Fibroblast of lung (primary cell): ENCODE data around the gene SOX1.

ENCODE experiments used
- EZH2 ChIP-seq: IDR thresholded peaks from 2 replicates; pipeline ENCODE4 v1.5.1; 2012; ENCODE audit warnings: low read length, control low read depth, mild to moderate bottlenecking; ENCODE audit errors: missing control alignments
- TF ChIP-seq, protein P1 (sequence below), 2 donors: IDR thresholded peaks in 1 of 2; conservative IDR thresholded peaks in 1 of 2; 1 replicate in 1 of 2; 2 replicates in 1 of 2; pipeline ENCODE4 v1.5.1; 2011 to 2012; ENCODE audit warnings: low read length in 2 of 2, control low read depth in 1 of 2, inconsistent platforms in 1 of 2, low read depth in 1 of 2, mild to moderate bottlenecking in 1 of 2

DNA sequence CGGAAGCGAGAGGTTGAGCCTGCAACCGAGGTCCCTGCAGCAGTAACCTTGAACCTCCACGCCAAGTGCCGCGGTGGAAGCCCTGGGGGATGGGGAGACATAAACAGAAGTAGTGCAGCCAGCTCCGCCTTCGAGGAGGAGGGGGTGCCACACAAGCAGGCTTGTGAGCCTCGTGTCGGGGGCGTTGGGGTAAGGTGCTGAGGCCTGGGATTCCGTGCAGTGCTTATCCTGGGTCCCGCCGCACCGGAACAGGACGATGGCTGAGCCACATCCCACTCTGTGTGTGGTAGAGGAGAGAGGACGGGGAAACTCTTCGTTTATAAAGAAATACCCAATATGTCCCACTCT lies 51.0 kb downstream of the SOX1 start:
- TF ChIP-seq, protein P1, sequence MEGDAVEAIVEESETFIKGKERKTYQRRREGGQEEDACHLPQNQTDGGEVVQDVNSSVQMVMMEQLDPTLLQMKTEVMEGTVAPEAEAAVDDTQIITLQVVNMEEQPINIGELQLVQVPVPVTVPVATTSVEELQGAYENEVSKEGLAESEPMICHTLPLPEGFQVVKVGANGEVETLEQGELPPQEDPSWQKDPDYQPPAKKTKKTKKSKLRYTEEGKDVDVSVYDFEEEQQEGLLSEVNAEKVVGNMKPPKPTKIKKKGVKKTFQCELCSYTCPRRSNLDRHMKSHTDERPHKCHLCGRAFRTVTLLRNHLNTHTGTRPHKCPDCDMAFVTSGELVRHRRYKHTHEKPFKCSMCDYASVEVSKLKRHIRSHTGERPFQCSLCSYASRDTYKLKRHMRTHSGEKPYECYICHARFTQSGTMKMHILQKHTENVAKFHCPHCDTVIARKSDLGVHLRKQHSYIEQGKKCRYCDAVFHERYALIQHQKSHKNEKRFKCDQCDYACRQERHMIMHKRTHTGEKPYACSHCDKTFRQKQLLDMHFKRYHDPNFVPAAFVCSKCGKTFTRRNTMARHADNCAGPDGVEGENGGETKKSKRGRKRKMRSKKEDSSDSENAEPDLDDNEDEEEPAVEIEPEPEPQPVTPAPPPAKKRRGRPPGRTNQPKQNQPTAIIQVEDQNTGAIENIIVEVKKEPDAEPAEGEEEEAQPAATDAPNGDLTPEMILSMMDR (conservative IDR thresholded peaks at IDR 0.05 in 1 of 2, IDR thresholded peaks at IDR 0.05 in 1 of 2; ENCODE audit: low read depth in 1 of 2, low read length in 2 of 2), result no peak
- no peak for TF ChIP-seq EZH2
